CD4-positive, alpha-beta T cell treated with Interleukin-17A for 1 hour (primary cell): ENCODE results near the gene DCUN1D4.
A peak's percentile ranks its signal among the peaks of the same experiment; 100 is the strongest.
"Not testable (repeated sequence)": the region's sequence is repeated elsewhere in the genome, so short reads cannot be mapped to it uniquely, and the experiment has no call there.

ENCODE experiments used
- DNase-seq: peaks from one replicate; pipeline ENCODE4 v3.0.0-alpha.2; 2020

Gene DCUN1D4

GRCh38 chr4:51895816-51896408 lies 53.0 kb downstream of the DCUN1D4 start:
- peak; percentile 65 for DNase-seq

- DNase-seq: no peak
Measured at GRCh38 chr4:51901363-51901762, 58.4 kb downstream of the DCUN1D4 start.

- no peak for DNase-seq
Measured at GRCh38 chr4:51906167-51906958, 63.4 kb downstream of the DCUN1D4 start.

- no peak for DNase-seq
Measured at GRCh38 chr4:51907006-51907669, 64.2 kb downstream of the DCUN1D4 start.

DNA sequence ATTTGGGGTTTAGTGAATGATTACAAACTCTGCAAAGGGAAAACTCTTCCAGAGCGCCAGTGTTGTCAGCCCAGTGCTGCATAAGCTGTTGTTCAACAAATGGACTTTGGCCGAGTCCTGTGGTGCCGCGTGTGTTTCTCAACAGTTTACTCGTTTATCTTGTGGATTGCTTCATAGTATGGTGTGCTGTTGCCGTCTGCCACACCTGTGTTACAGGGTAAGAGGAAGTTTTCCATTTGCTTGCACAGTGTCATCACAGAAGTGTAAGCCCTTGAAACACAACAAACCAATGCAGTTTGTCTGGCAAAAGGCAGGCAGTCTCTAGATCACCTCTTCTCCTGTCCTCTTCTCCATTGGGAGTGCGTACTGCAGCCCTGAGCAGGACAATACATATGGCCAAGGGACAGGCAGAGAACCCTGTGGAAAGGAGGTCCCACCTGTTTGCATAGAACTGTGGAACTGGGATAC lies 66.3 kb downstream of the DCUN1D4 start:
- no peak for DNase-seq

DNA sequence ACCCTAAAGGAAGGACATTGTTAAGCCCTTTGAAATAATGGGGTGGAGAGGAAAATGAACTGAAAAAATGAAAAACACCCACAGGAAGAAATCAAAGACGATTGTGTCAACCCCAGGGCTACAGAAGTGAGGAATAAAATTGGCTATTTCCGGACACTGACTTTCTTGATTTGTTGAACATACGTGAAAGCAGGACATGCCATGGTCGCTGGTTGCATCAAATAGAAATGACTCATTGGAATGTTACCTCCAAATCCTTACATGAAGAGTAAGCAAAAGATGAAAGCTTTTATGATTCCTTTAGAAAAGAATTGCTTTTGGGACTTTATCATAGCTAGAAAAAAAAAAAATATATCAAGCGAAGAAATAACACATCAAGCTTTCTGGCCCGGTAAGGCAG lies 75.3 kb downstream of the DCUN1D4 start:
- DNase-seq: no peak

DNA sequence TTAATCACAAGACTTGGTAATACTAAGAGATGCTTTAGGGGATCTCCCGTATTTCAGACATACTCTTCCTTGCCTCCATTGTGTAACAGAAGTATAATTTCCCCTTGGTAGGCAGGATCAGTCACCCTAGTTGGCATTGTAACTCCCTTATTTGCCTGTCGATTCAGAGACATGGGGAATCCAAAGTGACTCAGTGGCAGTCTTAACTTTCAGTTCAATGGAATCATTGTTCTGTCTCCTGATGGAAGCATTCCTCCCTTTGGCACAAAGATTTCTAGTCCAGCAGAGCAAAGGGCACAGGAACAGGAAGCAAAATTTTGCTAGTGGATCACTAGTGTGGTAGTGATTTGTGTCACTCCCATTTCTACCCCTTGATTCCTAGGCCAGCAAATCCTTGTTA lies 80.4 kb downstream of the DCUN1D4 start:
- DNase-seq: no peak

- DNase-seq: no peak
Measured at GRCh38 chr4:51925307-51925706, 82.4 kb downstream of the DCUN1D4 start.

DNA sequence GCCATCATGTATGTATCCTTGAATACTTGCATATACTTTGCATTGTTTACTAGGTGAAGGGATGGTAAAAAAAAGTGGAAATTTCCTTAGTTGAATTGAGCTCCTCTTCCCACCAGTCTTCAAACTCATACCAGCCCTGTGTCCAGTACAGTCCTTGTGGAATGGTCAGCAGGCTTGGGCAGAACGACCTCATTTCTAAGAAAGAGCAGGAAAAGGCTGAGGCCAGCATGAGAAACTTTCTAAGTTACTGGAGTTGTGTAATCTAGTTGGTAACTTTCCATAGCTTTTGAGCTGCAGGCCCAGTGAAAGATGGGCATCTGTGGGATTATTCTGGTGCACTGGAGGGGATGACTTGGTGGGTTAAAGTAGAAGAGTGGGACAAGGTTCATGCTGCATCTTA lies 87.6 kb downstream of the DCUN1D4 start:
- DNase-seq: no peak

GRCh38 chr4:51931461-51931860 lies 88.5 kb downstream of the DCUN1D4 start:
- no peak for DNase-seq

DNA sequence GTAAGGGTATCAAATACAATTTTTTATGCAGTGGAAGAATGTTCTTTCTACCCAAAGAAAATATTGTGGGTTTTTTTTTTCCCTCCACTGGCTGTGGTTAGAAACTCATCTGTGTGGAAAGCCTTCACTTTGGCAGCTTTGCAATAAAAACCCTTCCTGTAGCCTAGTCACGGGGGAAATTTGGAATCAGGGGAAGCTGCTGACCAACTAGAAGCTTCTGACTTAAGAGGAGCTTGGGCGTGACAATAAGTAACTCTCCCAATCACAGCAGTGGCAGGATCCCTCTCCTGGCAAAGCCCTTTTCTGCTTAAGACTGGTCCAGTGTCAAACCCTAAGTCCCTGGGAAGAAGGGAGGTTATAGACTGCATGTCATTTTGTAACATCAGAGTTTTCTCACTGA lies 89.3 kb downstream of the DCUN1D4 start:
- DNase-seq: no peak

- DNase-seq: no peak
Measured at GRCh38 chr4:51932684-51933083, 89.7 kb downstream of the DCUN1D4 start.

GRCh38 chr4:51940460-51940859 lies 97.5 kb downstream of the DCUN1D4 start:
- DNase-seq: not testable (repeated sequence)

DNA sequence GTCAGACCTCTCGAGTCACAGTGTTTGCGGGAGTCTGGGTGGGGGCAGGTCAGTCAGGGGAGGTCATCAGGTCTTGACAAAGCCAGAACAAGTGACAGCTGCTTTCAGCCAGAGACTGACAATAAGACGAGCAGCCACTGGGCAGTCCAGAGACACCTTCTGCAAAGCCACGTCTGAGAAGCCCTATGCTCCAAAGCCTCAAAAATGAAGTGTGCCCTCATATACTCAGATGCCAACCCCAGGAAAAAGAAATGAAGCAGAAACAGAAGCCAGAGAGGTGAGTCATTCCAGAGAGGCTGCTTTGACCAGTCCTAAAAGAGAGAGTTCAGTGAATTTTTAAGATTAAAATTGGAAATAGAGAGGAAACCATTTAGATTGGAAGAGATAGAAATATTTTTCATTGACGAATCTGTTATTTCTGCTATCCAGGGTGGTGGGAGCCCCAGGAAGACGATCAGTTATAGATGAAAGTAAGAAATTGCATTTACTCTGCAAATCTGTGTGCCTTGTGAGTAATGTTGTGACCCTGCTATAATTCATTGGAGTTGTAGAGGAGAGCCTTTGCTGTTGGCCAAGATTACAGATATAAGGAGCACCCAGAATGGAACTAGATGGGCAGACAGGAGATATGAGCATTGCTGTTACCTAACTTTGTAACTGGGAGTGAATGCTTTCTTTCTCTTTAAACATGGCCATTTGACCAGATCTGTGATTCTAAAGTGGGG lies 99.3 kb downstream of the DCUN1D4 start:
- no peak for DNase-seq

GRCh38 chr4:51942833-51943215 lies 99.9 kb downstream of the DCUN1D4 start:
- DNase-seq: no peak

- DNase-seq: no peak
Measured at GRCh38 chr4:51943221-51943620, 100.3 kb downstream of the DCUN1D4 start.

- no peak for DNase-seq
Measured at GRCh38 chr4:51958199-51958968, 115.4 kb downstream of the DCUN1D4 start.

GRCh38 chr4:51960486-51960885 lies 117.5 kb downstream of the DCUN1D4 start:
- no peak for DNase-seq

DNA sequence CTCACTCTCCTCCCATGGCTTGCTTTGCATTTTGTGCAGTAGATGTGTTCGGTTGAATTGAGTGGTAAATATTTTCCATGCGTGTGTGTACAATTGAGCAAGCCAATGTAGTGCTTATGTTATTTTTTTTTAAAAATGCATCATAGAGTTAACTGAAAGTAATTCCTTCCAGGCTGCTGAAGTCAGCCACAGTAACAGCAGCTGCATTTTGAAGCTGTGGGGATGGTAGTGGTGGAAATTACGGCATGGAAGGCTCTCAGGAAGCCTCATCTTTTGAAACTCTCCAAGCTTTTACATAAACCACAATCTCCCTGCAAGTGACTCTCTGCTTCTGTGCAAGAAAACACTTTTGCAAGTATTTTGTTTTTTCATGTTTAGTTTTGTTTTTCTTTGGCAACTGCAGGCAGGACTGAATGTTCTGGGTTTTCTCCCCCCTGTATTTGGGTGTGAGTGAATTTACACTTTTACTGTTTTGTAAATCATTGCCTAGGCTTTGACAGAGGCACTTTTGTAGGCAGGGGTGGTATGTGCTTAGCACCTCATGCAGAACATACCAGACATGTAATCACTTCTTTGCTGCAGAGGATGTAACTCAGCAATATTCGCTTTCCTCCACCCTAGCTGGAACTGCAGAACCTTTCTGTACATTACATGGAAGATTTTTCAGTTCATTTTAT lies 121.0 kb downstream of the DCUN1D4 start:
- DNase-seq: no peak

DNA sequence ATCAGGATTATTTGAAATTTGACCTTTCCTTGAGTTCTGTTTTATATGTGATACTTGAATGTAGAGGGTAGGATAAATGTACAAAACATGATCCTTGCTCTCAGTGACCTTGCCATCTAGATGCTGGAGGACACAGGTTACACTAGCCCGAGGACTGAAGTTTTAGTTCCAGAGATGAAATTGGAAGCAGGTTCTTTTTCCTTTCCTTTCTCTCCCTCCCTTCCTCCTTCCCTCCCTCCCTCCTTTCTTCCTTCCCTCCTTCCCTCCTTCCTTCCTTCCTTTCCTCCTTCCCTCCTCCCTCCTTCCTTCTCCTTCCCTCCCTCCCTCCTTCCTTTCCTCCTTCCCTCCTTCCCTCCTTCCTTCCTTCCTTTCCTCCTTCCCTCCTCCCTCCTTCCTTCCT lies 122.9 kb downstream of the DCUN1D4 start:
- no peak for DNase-seq
